Heart right ventricle (tissue), 16 donors: ENCODE results near the gene ARHGAP22. TPM values are rescaled to one million over a fixed set of nuclear protein-coding genes. Genes with fewer than 3 reads are reported as not detected.
A peak's percentile ranks its signal among the peaks of the same experiment; 100 is the strongest.

ENCODE experiments used
- ATAC-seq, 8 donors: fragments of 200-7000 bp; cut with Tn5 transposase; one replicate each; pipeline ENCODE4 v1.9.1; 2020; ENCODE audit warnings: mild to moderate bottlenecking in 8 of 8, moderate library complexity in 8 of 8, moderate number of reproducible peaks in 1 of 8
- DNase-seq, 2 donors: peaks; one replicate each; pipeline ENCODE4 v3.0.0-alpha.2; 2020
- H3K27ac ChIP-seq, 10 donors: fragments of 200-600 bp; sonication (generic) in 2 of 10; one replicate each; pipeline versions ENCODE4 v1.5.0 to v1.8.0; 2020 to 2022; ENCODE audit warnings: mild to moderate bottlenecking in 3 of 10
- H3K27me3 ChIP-seq, 7 donors: fragments of 200-600 bp; one replicate each; pipeline ENCODE4 v1.8.0; 2021 to 2022; ENCODE audit warnings: mild to moderate bottlenecking in 2 of 7
- H3K36me3 ChIP-seq, 9 donors: fragments of 200-600 bp; sonication (generic) in 1 of 9; one replicate each; pipeline versions ENCODE4 v1.5.0 to v1.8.0; 2020 to 2022; ENCODE audit warnings: mild to moderate bottlenecking in 2 of 9
- H3K4me1 ChIP-seq, 9 donors: fragments of 200-600 bp; sonication (generic) in 1 of 9; one replicate each; pipeline versions ENCODE4 v1.5.0 to v1.8.0; 2020 to 2022; ENCODE audit warnings: mild to moderate bottlenecking in 4 of 9
- H3K4me3 ChIP-seq, 10 donors: fragments of 200-600 bp; sonication (generic) in 2 of 10; one replicate each; pipeline versions ENCODE4 v1.5.0 to v1.8.0; 2020 to 2022; ENCODE audit warnings: mild to moderate bottlenecking in 7 of 10, moderate library complexity in 2 of 10
- H3K9me3 ChIP-seq, 11 donors: fragments of 200-600 bp in 10 of 11; sonication (generic) in 2 of 11; one replicate each; pipeline versions ENCODE4 v1.5.0 to v1.8.0; 2013 to 2022; ENCODE audit warnings: mild to moderate bottlenecking in 2 of 11, control low read depth in 1 of 11, moderate library complexity in 1 of 11
- WGBS, 2 donors: extraction: QIAGEN DNeasy Blood & Tissue Kit; methylation state at CpG; one replicate each; pipeline ENCODE4 v1.1.7; 2013; ENCODE audit warnings: inconsistent platforms in 1 of 2; 5-methylcytosine and 5-hydroxymethylcytosine counted together
- intact Hi-C, 10 donors: fragments of 100-400 bp; cut with DNase I; formaldehyde crosslinking; loops; one replicate each; pipeline versions ENCODE4 v1.11.1 to v1.14.2; 2022
- polyA plus RNA-seq, 2 donors: library from polyadenylated mRNA; stranded (reverse); fragments of 200-250 nt; gene quantifications; one replicate each; pipeline ENCODE4 v1.2.3, GENCODE V29; 2013
- total RNA-seq, 10 donors: library from RNA; stranded (reverse); fragmentation: NEBNext Ultra II Directional in 3 of 10; extraction: Animal tissue kit (Norgen Biotek cat#: 25700) in 3 of 10; gene quantifications; one replicate each; pipeline versions ENCODE4 v1.2.1 to v1.2.4, GENCODE V29; 2021 to 2023
- TF ChIP-seq, protein P1 (sequence below), 9 donors: fragments of 200-600 bp; sonication (generic) in 2 of 9; IDR thresholded peaks; one replicate each; pipeline versions ENCODE4 v1.5.0 to v1.8.0; 2021 to 2022; ENCODE audit warnings: antibody characterized with exemption in 9 of 9, mild to moderate bottlenecking in 5 of 9, moderate library complexity in 1 of 9
- donor health status: Arrhythmogenic right ventricular cardiomyopathy.
- donor health status: ischemic (EF 13 %, LVEDD 7.1; RV severe dilation, severe dysfunction).
- donor health status: healthy with polysubstance abuse.
- donor health status: DM: no; HTN: yes; CAD: no.
- donor health status: DM: no; HTN: no; CAD: no.
- donor health status: ischemic (EF 25% LVEDD 6.9; RV normal size, moderate dysfunction).
- donor health status: ischemic (EF 25% LVEDD 5.7; RV mildly dilated, moderate dysfunction).
- donor health status: healthy.
- donor health status: DM: yes; HTN: yes; CAD: no.
- donor health status: Ischemic cardiomyopathy.
- donor health status: ischemic (EF 35%, LVEDD 5.7; RV mildly dilated, moderate dysfunction).
- donor health status: nonischemic (EF 11% LVEDD 7.7; RV severe dilation, severe dysfunction).
- donor health status: DM: yes; HTN: yes; CAD: no.
- donor health status: PGD.
- donor health status: ischemic (EF 29% LVEDD 5.4; RV normal size, mild dysfunction).
- donor health status: nonischemic (EF 23%, LVEDD 6.1; RV moderate dilation, normal function).

ARHGAP22 gene
- total and polyA plus RNA-seq, 12 donors, result 1.5 to 9.3 (median 2.8) TPM

DNA sequence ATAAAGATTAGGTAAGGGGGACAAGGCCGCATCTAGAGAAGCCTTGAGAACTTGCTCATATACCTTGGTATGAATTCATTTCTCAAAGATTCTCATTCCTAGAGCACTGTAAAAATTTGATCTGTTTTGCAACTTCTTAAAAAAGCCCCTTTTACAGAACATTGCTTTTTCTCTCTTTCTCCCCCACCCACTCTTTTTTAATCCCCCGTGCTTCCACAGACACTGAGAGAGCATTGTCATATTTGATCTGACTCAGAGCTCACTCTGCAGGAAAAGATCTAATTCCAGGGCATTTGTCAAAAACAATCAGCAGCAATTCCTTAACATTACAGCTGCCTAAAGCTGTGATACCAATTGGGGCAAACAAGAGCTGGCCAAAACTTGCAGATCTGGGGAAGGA lies 92.0 kb downstream of the ARHGAP22 start:
- Histone ChIP-seq H3K27ac (no peak overlapping the region), H3K4me1 (peaks cover 7 to 47% (median 19%) of the 10 kb centered on the region in 9 donors), H3K36me3 (no peaks in the 10 kb centered on the region), H3K9me3 (peaks cover 0 to 41% (median 17%) of the 10 kb centered on the region in 11 donors), H3K4me3 (no peak overlapping the region), H3K27me3 (no peaks in the 10 kb centered on the region)
- WGBS, 2 donors, result 87 to 92% methylated on average over 2 of the region's 2 CpGs
- intact Hi-C loops, result loop anchor here in 3 of 10 donors (5.0 to 10.0 kb wide), 2 partner anchors 148 to 151 kb away; no protein-coding TSS in a partner anchor
- ATAC-seq (no peak), DNase-seq (no peak)
- TF ChIP-seq, protein P1, sequence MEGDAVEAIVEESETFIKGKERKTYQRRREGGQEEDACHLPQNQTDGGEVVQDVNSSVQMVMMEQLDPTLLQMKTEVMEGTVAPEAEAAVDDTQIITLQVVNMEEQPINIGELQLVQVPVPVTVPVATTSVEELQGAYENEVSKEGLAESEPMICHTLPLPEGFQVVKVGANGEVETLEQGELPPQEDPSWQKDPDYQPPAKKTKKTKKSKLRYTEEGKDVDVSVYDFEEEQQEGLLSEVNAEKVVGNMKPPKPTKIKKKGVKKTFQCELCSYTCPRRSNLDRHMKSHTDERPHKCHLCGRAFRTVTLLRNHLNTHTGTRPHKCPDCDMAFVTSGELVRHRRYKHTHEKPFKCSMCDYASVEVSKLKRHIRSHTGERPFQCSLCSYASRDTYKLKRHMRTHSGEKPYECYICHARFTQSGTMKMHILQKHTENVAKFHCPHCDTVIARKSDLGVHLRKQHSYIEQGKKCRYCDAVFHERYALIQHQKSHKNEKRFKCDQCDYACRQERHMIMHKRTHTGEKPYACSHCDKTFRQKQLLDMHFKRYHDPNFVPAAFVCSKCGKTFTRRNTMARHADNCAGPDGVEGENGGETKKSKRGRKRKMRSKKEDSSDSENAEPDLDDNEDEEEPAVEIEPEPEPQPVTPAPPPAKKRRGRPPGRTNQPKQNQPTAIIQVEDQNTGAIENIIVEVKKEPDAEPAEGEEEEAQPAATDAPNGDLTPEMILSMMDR (IDR thresholded peaks at IDR 0.05), result no peak

DNA sequence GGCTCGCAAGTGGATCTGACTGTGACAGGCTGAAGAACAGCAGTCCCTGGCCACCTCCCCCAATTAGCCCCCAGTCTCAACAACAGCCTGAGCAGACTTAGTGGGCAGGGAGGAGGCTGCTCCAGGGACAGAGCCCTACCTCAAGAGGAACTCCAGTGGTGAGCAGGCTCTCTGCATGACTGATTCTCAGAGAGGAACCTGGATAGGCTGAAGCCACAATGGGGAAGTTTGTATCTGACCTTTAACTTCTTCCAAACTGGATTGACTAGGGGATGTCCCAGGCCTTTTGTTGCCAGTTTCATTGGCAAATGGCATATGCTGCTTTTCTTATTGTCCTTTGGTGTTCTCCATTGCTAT lies 93.0 kb downstream of the ARHGAP22 start:
- intact Hi-C loops, result loop anchor here in 3 of 10 donors (5.0 to 10.0 kb wide), 2 partner anchors 147 to 150 kb away; no protein-coding TSS in a partner anchor
- 98 to 100% methylated on average over 1 of the region's 1 CpG for WGBS, 2 donors
- peak in 5 of 8 donors; percentile 15 to 49 (median 38) for ATAC-seq

DNA sequence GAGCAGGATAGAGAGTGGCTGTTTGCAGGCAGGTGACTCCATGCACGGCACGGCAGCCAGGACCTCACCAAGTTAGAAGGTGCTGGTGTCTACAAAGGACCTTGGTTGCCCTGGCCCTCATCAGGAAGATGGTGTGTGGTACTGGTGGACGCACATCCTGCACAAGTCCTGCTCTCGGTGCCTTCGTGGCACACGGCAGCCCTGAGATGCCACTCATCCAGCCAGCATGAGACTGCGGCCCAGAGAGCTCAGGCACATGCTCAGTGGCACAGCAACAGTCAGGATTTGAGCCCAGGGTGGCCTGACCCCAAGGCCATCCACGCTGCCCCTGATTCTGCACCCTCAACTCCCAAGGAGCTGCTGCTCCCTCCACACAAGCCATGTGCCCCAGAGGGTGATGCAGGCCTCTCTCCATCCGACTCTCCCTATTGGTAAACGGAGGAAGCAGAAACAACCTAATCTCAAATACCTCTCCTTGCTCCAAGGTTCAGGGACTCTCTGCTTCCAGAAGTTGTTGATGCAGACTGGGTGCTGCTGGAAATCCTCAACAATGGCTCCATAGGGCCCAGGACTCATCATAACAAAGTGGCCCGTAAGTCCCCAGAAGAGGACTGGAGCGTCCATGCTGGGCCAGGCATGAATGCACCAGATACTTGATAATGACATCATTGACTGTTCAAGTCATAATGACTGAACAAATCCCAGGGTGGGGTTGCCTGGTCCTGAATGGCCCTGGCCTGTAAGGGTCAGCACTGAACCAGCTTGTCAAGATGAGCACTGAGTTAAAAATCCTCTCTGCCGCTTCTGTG lies 93.6 kb downstream of the ARHGAP22 start:
- Histone ChIP-seq H3K36me3 (no peaks in the 10 kb centered on the region), H3K4me3 (no peak overlapping the region), H3K9me3 (peaks cover 0 to 33% (median 17%) of the 10 kb centered on the region in 11 donors), H3K27ac (no peak overlapping the region), H3K4me1 (peaks cover 7 to 39% (median 19%) of the 10 kb centered on the region in 9 donors), H3K27me3 (no peaks in the 10 kb centered on the region)
- intact Hi-C loops, result loop anchor here in 3 of 10 donors (5.0 to 10.0 kb wide), 2 partner anchors 146 to 149 kb away; no protein-coding TSS in a partner anchor
- DNase-seq (no peak), ATAC-seq (no peak)
- 89 to 95% methylated on average over 13 of the region's 13 CpGs for whole genome bisulfite sequencing, 2 donors
- TF ChIP-seq, protein P1 (IDR thresholded peaks at IDR 0.05), result no peak

More for the DNA sequence above, 93.0 kb downstream of the ARHGAP22 start:
- Histone ChIP-seq H3K4me3 (no peak overlapping the region), H3K36me3 (no peaks in the 10 kb centered on the region), H3K9me3 (peaks cover 0 to 39% (median 17%) of the 10 kb centered on the region in 11 donors), H3K27me3 (no peaks in the 10 kb centered on the region), H3K27ac (no peak overlapping the region), H3K4me1 (peaks cover 7 to 39% (median 19%) of the 10 kb centered on the region in 9 donors)
- DNase-seq, result no peak
- TF ChIP-seq, protein P1 (IDR thresholded peaks at IDR 0.05), result no peak

DNA sequence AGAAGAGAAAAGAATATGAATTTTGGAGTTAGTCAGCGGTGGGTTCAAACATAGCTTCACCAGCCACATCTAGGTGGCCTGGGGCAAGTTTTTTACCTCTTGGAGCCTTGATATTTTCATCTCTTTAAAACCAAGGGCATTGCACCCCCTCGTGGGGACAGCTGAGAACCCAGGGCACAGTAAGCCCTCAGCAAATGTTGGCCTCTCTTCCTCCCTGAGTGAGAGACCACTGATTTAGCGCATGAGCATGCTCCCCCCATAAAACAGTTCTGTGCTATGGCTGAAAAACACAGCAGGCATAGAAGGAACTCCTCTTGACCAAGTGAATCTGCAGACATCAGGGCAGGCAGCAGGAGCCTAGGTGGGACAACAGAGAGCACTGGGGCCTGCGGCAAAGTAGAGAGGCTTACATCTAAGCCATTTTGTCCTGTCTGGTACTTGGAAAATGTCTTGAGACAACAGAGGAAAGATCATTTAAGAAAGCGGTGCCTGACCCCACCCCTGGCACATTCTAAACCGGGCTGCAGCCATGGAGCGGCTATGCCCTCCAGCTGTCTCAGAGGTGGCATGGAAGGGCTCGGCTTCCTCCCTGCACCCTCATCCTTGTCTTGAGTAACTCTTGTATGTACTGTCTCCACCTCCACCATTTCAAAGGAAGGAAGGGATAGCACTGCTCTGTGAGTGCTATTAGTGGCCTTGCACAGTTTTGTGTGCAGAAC lies 94.7 kb downstream of the ARHGAP22 start:
- H3K4me3 ChIP-seq, result no peak overlapping the region
- intact Hi-C loops, result loop anchor here in 8 of 10 donors (5.0 to 10.0 kb wide), 5 partner anchors 65 to 148 kb away; no protein-coding TSS in a partner anchor
- peaks cover 7 to 46% (median 19%) of the 10 kb centered on the region in 9 donors for H3K4me1 ChIP-seq
- no peaks in the 10 kb centered on the region for H3K27me3 ChIP-seq
- no peak overlapping the region for H3K27ac ChIP-seq
- no peaks in the 10 kb centered on the region for H3K36me3 ChIP-seq
- TF ChIP-seq, protein P1 (IDR thresholded peaks at IDR 0.05), result peak in 8 of 9 donors; percentile 16 to 52 (median 32)
- ATAC-seq, result peak in 2 of 8 donors; percentile 29 to 49
- H3K9me3 ChIP-seq, result peaks cover 0 to 22% (median 12%) of the 10 kb centered on the region in 11 donors
- no peak for DNase-seq
- WGBS, 2 donors, result 85 to 88% methylated on average over 8 of the region's 8 CpGs
